Liver (tissue), 9 donors: ENCODE data around the gene TARBP1. TPM values are rescaled to one million over a fixed set of nuclear protein-coding genes. Genes with fewer than 3 reads are reported as not detected.

ENCODE experiments used
- DNase-seq: peaks from one replicate; pipeline ENCODE4 v3.0.0-alpha.2; 2017; ENCODE audit warnings: low spot score
- H3K27ac ChIP-seq, 2 donors: one replicate each; pipeline ENCODE4 v1.7.0; 2013; ENCODE audit warnings: inconsistent platforms in 2 of 2, low read length in 2 of 2, control low read depth in 1 of 2, low read depth in 1 of 2, mild to moderate bottlenecking in 1 of 2
- H3K27me3 ChIP-seq, 4 donors: one replicate each; pipeline versions ENCODE4 v1.6.1 to v1.7.0; 2013; ENCODE audit warnings: low read length in 3 of 4, inconsistent platforms in 1 of 4, mild to moderate bottlenecking in 1 of 4, moderate library complexity in 1 of 4; ENCODE audit not compliant: control insufficient read depth in 4 of 4, insufficient read depth in 4 of 4
- H3K36me3 ChIP-seq, 4 donors: one replicate each; pipeline versions ENCODE4 v1.6.1 to v1.7.0; 2013; ENCODE audit warnings: low read length in 3 of 4, mild to moderate bottlenecking in 3 of 4, low read depth in 1 of 4, moderate library complexity in 1 of 4; ENCODE audit not compliant: control insufficient read depth in 4 of 4, insufficient read depth in 3 of 4
- H3K4me1 ChIP-seq, 4 donors: one replicate each; pipeline versions ENCODE4 v1.6.1 to v1.7.0; 2013; ENCODE audit warnings: low read length in 3 of 4, mild to moderate bottlenecking in 3 of 4, moderate library complexity in 1 of 4; ENCODE audit not compliant: control insufficient read depth in 4 of 4, insufficient read depth in 4 of 4
- H3K4me3 ChIP-seq, 3 donors: one replicate each; pipeline versions ENCODE4 v1.6.1 to v1.7.0; 2013; ENCODE audit warnings: low read length in 3 of 3, control low read depth in 1 of 3, low read depth in 1 of 3, mild to moderate bottlenecking in 1 of 3
- H3K9ac ChIP-seq, 2 donors: one replicate each; pipeline ENCODE4 v1.7.0; 2013; ENCODE audit warnings: low read length in 2 of 2, mild to moderate bottlenecking in 2 of 2, moderate library complexity in 2 of 2, control low read depth in 1 of 2, low read depth in 1 of 2
- H3K9me3 ChIP-seq, 4 donors: one replicate each; pipeline versions ENCODE4 v1.6.1 to v1.7.0; 2013; ENCODE audit warnings: low read length in 3 of 4; ENCODE audit not compliant: control insufficient read depth in 4 of 4
- ATF3 ChIP-seq: IDR thresholded peaks from 2 replicates; pipeline ENCODE4 v1.6.1; 2016; ENCODE audit warnings: antibody characterized with exemption
- EGR1 ChIP-seq, 2 donors: IDR thresholded peaks; 2 replicates each; pipeline ENCODE4 v1.6.1; 2016 to 2018; ENCODE audit warnings: antibody characterized with exemption in 2 of 2, low read depth in 2 of 2
- FOXA1 ChIP-seq: IDR thresholded peaks from 2 replicates; pipeline ENCODE4 v1.6.1; 2016; ENCODE audit warnings: antibody characterized with exemption
- FOXA2 ChIP-seq: IDR thresholded peaks from 2 replicates; pipeline ENCODE4 v1.6.1; 2016; ENCODE audit warnings: antibody characterized with exemption
- GABPA ChIP-seq, 2 donors: IDR thresholded peaks in 1 of 2; conservative IDR thresholded peaks in 1 of 2; 2 replicates each; pipeline ENCODE4 v1.6.1; 2016; ENCODE audit warnings: antibody characterized with exemption in 2 of 2, mild to moderate bottlenecking in 1 of 2, moderate library complexity in 1 of 2
- HNF4A ChIP-seq, 2 donors: conservative IDR thresholded peaks; 2 replicates each; pipeline ENCODE4 v1.6.1; 2016; ENCODE audit warnings: antibody characterized with exemption in 2 of 2, mild to moderate bottlenecking in 2 of 2
- HNF4G ChIP-seq: IDR thresholded peaks from 2 replicates; pipeline ENCODE4 v1.6.1; 2016; ENCODE audit warnings: antibody characterized with exemption
- JUND ChIP-seq, 2 donors: IDR thresholded peaks; 2 replicates each; pipeline ENCODE4 v1.6.1; 2016; ENCODE audit warnings: antibody characterized with exemption in 2 of 2
- MAX ChIP-seq: IDR thresholded peaks from 2 replicates; pipeline ENCODE4 v1.6.1; 2016; ENCODE audit warnings: antibody characterized with exemption
- NR2F2 ChIP-seq: IDR thresholded peaks from 2 replicates; pipeline ENCODE4 v1.6.1; 2016; ENCODE audit warnings: antibody characterized with exemption
- RAD21 ChIP-seq, 2 donors: IDR thresholded peaks; 2 replicates each; pipeline ENCODE4 v1.6.1; 2016; ENCODE audit warnings: antibody characterized with exemption in 2 of 2, mild to moderate bottlenecking in 2 of 2
- RXRA ChIP-seq, 2 donors: IDR thresholded peaks; 2 replicates each; pipeline ENCODE4 v1.6.1; 2017 to 2018; ENCODE audit warnings: antibody characterized with exemption in 2 of 2, mild to moderate bottlenecking in 1 of 2
- SP1 ChIP-seq: IDR thresholded peaks from 2 replicates; pipeline ENCODE4 v1.6.1; 2018; ENCODE audit warnings: antibody characterized with exemption, mild to moderate bottlenecking
- TAF1 ChIP-seq: conservative IDR thresholded peaks from 2 replicates; pipeline ENCODE4 v1.6.1; 2016; ENCODE audit warnings: antibody characterized with exemption, mild to moderate bottlenecking
- YY1 ChIP-seq: IDR thresholded peaks from 2 replicates; pipeline ENCODE4 v1.6.1; 2016; ENCODE audit warnings: antibody characterized with exemption, mild to moderate bottlenecking
- ZBTB33 ChIP-seq: IDR thresholded peaks from 2 replicates; pipeline ENCODE4 v1.6.1; 2016; ENCODE audit warnings: antibody characterized with exemption
- WGBS: extraction: QIAGEN DNeasy Blood & Tissue Kit; methylation state at CpG from one replicate; pipeline ENCODE4 v1.1.7; 2013; 5-methylcytosine and 5-hydroxymethylcytosine counted together
- polyA plus RNA-seq, 2 donors: library from polyadenylated mRNA; stranded (reverse) in 1 of 2; unstranded in 1 of 2; fragments of 200-250 nt in 1 of 2; fragments of >200 nt in 1 of 2; fragmentation: Nextera tagmentation in 1 of 2; extraction: Ambion mirVana in 1 of 2; gene quantifications; one replicate each; pipeline versions ENCODE4 v1.2.1 to v1.2.3, GENCODE V29; 2013 to 2015
- total RNA-seq, 2 donors: library from RNA; depleted of rRNA; stranded (reverse); fragments of >200 nt; gene quantifications; one replicate each; pipeline ENCODE4 v1.2.3, GENCODE V29; 2014
- TF ChIP-seq, protein P1 (sequence below): IDR thresholded peaks from 2 replicates; pipeline ENCODE4 v1.6.1; 2016; ENCODE audit warnings: antibody characterized with exemption, mild to moderate bottlenecking
- TF ChIP-seq, protein P2 (sequence below): fragments of 150-350 bp; IDR thresholded peaks from 2 replicates; pipeline ENCODE4 v1.5.1; 2017; ENCODE audit warnings: improper control_type of control experiment, low read depth, low read length; ENCODE audit not compliant: missing input control
- donor health status: healthy.
- donor health status: healthy.
- donor health status: healthy.
- donor health status: healthy.
- donor health status: healthy.

Gene TARBP1
- total and polyA plus RNA-seq, 4 donors, result 4.1 to 17.6 (median 9.1) TPM

DNA sequence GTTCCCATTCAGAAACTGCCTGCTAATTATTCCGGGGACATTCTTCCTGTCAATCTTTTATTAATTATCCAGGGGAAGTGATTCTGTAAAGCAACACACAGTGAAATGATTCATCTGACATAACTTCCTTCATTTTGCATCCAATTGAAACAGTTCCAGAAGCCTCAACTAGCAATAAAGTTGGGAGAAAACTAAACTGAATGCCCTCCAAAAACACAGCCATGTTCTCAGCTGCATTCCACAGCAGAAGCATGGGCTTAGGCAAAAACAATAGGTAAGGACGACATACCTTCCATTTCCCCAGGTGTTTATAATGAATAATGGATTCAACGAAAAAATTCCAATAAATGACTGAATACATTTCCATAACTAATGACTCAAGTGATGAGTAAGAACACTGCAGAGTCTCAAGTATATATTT, 36.9 kb upstream of the TARBP1 start:
- TF ChIP-seq FOXA2 (no peak), RXRA (IDR thresholded peaks at IDR 0.05) (no peak), FOXA1 (no peak), SP1 (no peak), HNF4A (conservative IDR thresholded peaks at IDR 0.05) (no peak), TAF1 (no peak), YY1 (no peak), NR2F2 (no peak), ZBTB33 (no peak), GABPA (IDR thresholded peaks at IDR 0.05 in 1 of 2, conservative IDR thresholded peaks at IDR 0.05 in 1 of 2) (no peak), MAX (no peak), RAD21 (IDR thresholded peaks at IDR 0.05) (no peak), JUND (IDR thresholded peaks at IDR 0.05) (no peak), EGR1 (IDR thresholded peaks at IDR 0.05; ENCODE audit: low read depth in 2 of 2) (no peak), ATF3 (no peak), HNF4G (no peak)
- TF ChIP-seq, protein P1, sequence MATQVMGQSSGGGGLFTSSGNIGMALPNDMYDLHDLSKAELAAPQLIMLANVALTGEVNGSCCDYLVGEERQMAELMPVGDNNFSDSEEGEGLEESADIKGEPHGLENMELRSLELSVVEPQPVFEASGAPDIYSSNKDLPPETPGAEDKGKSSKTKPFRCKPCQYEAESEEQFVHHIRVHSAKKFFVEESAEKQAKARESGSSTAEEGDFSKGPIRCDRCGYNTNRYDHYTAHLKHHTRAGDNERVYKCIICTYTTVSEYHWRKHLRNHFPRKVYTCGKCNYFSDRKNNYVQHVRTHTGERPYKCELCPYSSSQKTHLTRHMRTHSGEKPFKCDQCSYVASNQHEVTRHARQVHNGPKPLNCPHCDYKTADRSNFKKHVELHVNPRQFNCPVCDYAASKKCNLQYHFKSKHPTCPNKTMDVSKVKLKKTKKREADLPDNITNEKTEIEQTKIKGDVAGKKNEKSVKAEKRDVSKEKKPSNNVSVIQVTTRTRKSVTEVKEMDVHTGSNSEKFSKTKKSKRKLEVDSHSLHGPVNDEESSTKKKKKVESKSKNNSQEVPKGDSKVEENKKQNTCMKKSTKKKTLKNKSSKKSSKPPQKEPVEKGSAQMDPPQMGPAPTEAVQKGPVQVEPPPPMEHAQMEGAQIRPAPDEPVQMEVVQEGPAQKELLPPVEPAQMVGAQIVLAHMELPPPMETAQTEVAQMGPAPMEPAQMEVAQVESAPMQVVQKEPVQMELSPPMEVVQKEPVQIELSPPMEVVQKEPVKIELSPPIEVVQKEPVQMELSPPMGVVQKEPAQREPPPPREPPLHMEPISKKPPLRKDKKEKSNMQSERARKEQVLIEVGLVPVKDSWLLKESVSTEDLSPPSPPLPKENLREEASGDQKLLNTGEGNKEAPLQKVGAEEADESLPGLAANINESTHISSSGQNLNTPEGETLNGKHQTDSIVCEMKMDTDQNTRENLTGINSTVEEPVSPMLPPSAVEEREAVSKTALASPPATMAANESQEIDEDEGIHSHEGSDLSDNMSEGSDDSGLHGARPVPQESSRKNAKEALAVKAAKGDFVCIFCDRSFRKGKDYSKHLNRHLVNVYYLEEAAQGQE, result no peak
- TF ChIP-seq, protein P2, sequence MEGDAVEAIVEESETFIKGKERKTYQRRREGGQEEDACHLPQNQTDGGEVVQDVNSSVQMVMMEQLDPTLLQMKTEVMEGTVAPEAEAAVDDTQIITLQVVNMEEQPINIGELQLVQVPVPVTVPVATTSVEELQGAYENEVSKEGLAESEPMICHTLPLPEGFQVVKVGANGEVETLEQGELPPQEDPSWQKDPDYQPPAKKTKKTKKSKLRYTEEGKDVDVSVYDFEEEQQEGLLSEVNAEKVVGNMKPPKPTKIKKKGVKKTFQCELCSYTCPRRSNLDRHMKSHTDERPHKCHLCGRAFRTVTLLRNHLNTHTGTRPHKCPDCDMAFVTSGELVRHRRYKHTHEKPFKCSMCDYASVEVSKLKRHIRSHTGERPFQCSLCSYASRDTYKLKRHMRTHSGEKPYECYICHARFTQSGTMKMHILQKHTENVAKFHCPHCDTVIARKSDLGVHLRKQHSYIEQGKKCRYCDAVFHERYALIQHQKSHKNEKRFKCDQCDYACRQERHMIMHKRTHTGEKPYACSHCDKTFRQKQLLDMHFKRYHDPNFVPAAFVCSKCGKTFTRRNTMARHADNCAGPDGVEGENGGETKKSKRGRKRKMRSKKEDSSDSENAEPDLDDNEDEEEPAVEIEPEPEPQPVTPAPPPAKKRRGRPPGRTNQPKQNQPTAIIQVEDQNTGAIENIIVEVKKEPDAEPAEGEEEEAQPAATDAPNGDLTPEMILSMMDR, result no peak
- H3K27me3 ChIP-seq, result no peaks in the 10 kb centered on the region
- DNase-seq, result no peak
- 76% methylated on average over 3 of the region's 3 CpGs for WGBS
- peaks cover 0 to 15% (median 9%) of the 10 kb centered on the region in 4 donors for H3K4me1 ChIP-seq
- H3K9me3 ChIP-seq, result no peaks in the 10 kb centered on the region
- peak overlapping the region in 1 of 2 donors; percentile 25 for H3K27ac ChIP-seq
- no peaks in the 10 kb centered on the region for H3K36me3 ChIP-seq
- H3K9ac ChIP-seq, result no peak overlapping the region
- no peak overlapping the region for H3K4me3 ChIP-seq
